Fibroblast of skin of right quadriceps (primary cell): ENCODE results near the gene WDFY3.
"Not testable (repeated sequence)": the region's sequence is repeated elsewhere in the genome, so short reads cannot be mapped to it uniquely, and the experiment has no call there.

ENCODE experiments used
- DNase-seq: peaks from one replicate; pipeline ENCODE4 v3.0.0-alpha.2; 2013

The WDFY3 gene

GRCh38 chr4:84706286-84706685 is 260.2 kb downstream of the WDFY3 start:
- DNase-seq = no peak

- no peak for DNase-seq
These were observed 267.4 kb downstream of the WDFY3 start for GRCh38 chr4:84699001-84699671.

GRCh38 chr4:84697615-84698201 is 268.8 kb downstream of the WDFY3 start:
- no peak for DNase-seq

DNA sequence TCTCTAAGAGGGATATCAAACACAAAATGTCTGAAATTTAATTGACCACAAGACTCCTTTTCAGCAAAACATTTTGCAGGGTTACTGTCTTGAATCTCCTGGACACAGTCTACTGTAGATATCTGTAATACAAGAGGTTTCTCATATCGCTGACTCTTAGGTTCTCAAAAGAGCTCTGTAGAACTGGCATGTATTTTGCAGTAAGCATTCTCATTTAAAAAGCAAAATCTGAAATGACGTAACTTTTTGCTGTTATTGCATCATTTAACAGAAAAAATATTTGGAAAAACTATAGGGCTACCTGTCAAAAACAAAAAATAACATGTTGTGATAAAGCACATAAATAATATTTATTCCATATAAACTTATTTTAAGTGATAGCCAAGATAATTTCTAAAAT is 269.3 kb downstream of the WDFY3 start:
- DNase-seq = no peak

DNA sequence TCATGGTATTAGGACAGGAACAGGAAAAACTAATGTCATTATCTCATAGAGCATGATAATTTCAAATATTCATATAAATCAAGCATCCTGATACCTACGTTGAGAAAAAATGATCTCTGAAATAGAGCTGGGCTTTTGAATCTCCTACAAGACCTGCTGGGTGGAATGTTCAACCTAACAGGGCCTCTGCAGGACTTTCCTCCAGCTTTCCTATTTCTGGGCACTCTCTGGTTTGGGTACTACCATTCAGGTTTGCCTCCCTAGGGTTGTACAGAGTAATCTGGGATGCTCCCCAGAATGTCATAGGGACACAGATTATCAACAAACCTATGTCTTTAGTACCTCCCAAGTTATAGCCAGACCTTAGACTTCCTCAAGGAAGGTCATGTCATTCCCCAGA is 274.7 kb downstream of the WDFY3 start:
- no peak for DNase-seq

- peak; percentile 97 for DNase-seq
These were observed 275.3 kb downstream of the WDFY3 start for GRCh38 chr4:84691170-84691691.

GRCh38 chr4:84690481-84690880 is 276.0 kb downstream of the WDFY3 start:
- no peak for DNase-seq

DNA sequence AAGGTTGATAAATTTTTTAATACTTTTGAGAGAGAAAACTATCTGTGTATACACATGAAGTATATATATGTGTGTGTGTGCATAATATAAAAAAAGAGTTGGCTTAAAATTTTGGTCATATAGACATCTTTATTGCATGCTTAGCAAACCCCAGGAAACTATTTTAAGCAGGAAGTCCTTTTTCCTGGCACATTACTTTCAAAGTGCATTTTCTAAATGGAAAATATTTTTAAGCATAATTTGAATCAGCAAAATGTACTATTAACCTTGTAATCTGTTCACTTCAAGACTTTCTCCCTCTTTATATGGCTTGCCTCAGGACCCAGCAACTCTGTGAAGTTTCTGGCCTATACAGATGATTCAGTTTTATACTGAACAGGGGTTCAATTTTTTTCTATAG is 277.3 kb downstream of the WDFY3 start:
- no peak for DNase-seq

DNA sequence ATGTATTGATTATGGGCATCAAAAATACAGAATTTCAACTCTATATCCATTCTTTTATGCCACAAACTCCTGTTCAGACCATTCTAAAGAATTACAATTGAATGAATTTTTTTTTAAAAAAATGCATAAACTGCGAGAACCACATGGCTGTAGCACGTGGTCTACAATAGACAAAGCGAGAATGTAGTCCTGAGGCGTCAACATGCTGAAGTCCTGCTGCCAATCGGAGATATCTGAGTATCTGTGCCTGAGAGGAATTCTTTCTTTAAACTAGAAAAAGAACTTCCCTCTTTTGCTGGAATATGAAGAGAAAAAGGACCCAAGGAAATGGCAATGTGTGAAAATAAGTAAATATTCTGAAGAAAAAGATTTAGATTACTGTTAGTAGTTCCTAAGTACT is 277.9 kb downstream of the WDFY3 start:
- no peak for DNase-seq

DNA sequence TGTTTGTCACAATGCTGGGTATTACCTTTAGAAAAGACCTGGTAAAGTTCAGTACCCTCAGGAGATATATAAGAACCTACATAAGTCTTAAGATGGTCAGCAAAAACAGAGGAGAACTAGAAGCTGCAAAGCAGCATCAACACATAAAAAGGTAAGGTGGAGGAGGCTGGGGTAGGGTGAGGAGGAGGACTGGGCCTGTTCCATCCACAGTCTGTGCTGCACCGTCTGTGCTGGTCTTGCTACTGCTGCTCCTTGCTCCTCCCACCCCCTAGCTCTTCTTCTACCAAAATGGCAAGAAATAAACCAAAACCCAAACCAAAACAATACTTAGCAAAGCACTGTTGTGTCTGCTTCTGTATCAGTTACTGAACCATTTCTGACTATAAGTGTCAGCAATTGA is 281.4 kb downstream of the WDFY3 start:
- DNase-seq = no peak

GRCh38 chr4:84684361-84684760 is 282.1 kb downstream of the WDFY3 start:
- DNase-seq = no peak

DNA sequence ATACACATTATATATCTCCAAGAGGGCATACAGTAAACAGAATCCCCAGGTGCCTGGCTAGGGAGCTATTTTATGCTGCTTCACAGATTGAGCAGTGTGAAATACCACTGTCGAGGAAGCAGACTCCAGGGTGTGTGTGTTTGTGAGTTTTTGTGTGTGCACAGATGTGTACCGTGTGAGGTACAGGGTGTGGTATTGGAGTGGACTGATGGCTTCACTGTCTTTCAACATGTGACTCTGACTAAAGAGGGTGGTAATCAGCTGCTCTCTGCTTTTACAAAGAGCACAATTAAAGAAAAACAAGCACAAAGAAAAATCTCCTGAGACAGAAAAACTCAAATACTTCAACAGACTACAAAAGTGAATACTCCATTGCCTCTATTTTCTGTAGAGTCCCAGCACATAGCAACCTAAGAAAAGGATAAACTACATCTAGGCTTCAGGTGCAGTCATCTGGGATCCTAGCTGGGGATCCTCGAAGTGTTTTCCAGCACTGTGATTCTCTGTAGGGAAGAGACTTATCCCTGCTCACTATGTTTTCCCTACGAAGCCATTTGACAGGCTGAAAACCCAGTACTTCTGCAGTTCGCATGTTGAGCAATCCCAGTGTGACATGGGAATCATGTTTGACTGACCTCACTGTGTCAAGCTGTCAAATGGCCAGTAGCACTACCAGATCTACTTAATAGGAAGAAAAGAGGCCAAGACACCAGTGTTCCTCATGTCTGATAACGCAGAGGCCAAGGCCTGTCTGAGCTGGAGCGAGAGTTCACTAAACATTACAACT is 283.2 kb downstream of the WDFY3 start:
- no peak for DNase-seq

DNA sequence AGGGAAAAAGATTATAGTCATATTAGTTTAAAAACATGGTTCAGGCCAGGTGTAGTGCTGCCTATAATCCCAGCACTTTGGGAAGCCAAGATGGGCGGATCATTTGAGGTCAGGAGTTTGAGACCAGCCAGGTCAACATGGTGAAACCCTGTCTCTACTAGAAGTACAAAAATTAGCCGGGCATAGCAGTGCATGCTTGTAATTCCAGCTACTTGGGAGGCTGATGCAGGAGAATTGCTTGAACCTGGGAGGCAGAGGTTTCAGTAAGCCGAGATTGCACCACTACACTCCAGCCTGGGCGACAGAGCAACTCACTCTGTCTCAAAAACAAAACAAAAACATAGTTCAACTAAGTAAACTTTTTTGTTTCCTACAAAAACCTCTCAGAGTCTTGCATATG is 283.8 kb downstream of the WDFY3 start:
- not testable (repeated sequence) for DNase-seq

DNA sequence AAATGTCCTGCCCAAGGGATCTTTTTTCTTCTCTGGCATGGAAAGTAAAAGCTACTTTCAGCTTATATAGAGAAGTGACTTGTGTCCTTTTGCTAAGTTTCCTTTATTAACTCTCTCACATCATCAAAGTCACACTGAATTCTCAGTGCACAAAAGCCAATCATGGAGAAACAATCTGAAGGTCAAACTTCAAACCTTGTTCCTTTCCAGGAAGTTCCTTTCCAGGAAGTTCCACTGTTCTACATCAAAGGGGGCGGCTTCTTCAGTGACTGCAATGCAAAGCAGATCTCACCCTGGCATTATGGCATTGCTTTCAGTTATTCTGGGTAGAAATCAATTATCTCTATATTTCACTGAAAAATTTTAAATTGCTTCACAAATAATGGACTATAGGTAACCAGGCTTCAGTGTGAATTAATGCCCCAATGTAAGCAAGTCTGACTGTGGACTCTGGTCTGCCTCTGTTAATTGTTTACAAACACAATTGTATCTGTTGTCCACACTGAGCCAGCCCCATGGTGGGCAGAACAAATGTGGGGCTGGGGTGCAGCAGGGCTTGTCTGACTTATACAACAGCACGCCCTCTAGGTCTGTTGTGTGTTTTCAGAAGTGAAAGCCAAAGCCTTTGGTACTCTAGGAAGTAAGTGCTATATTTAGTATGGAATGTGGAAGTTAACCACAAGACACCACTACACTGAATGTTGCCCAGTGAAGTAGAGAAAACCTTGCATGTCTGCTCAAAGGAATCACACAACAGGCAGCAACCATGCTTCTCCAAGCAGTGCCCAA is 284.8 kb downstream of the WDFY3 start:
- peak; percentile 80 for DNase-seq

DNA sequence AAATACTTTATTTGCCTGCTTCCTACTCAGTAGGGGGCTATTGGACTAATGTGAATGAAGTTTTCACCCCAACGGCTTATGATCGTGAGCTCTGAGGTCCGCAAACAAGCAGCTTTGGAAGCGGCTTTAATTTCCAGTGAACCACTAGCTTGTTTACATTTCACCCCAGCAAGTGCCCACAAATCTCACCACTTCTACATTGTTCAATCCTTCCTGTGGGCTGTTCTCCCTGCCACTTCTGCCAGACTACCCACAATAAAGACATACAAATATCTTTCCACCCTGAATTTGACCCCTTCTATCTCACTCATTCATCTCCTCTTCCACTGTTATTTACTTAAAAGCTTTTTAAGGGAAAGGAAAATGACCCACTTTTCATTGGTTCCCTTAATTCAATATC is 285.5 kb downstream of the WDFY3 start:
- no peak for DNase-seq

- no peak for DNase-seq
These were observed 287.3 kb downstream of the WDFY3 start for GRCh38 chr4:84678976-84679744.

- no peak for DNase-seq
These were observed 288.5 kb downstream of the WDFY3 start for GRCh38 chr4:84677995-84678394.

GRCh38 chr4:84677093-84677492 is 289.4 kb downstream of the WDFY3 start:
- DNase-seq = no peak

DNA sequence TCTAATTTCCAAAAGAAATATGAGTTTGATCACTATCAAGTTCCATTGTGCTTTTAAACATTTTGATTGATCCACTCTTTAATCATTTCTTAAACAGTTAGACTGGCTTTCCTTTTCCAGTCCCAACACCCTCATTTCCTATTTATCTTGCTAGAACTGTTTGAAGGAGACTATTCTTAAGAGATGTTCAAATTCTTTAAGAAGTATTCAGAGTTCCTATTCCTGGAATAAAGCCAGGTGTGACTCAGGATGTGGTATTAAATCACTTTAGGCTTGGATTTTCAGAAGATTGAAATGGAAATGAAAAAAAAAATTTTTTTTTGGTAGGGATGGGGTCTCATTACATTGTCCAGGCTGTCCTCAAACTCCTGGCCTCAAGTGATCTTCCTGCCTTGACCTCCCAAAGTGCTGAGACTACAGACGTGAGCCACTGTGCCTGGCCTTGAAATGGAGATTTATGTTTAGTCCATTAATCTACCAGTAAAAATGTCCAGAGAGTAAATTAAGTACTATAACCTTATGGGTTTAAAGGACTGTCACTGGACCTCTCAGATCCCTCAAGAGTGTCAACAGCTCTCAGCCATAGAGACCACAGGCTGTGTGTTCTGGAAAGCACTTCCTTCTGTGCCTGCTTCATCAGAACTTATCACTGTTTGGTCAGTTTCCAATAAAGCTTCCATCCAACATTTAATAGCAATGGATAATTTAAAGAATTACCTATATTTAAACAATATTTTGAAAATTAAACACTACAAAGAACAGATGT is 292.8 kb downstream of the WDFY3 start:
- peak; percentile 93 for DNase-seq

DNA sequence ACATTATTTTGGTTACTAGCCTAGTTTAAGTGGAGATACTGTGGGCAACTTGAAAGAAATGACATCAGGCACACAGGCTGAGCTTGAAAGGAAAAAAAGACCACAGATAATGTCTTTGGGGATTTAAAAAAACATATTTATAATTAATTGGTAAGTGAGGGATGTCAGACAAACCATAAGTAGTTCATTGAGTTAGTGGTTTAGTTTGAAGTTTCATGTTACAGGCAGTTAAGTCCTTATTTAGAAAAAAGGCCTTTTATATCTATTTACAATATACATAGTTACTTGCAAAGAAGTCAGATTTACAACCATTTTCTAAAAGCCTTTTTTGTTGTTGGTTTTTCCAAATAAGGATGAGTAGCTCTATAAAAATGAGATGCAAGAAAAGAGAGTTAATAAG is 294.3 kb downstream of the WDFY3 start:
- DNase-seq = peak; percentile 57

DNA sequence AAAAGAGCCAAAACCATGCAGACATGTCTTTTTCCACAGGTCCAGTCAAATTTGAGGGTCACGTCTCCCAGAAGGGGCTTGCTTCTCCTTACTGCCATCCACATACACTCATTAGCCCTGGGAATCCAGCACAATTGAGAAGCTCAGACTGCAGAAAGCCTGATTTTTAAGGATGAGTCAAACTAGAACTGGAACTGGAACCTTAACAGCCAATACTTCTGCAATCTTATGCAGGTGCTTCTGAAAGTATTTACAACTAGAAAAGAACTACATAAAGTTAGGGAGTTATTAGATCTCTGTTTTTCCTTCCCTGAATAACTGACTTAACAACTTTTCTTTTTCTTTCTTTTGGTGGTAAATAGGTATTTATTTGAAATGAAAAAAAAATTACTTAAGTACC is 297.3 kb downstream of the WDFY3 start:
- DNase-seq = no peak

GRCh38 chr4:84666439-84666838 is 300.1 kb downstream of the WDFY3 start:
- no peak for DNase-seq
